NCI-H2081 treated with DMSO at 0.1 percent for 48 hours (cell line): ENCODE measurements around the gene GALNT17.

Experiments
- DNase-seq: peaks from one replicate; lab custom pipeline; 2025; lab: John Stamatoyannopoulos, UW

Gene GALNT17

GRCh38 chr7:71402684-71403083 is 270.7 kb downstream of the GALNT17 start:
- DNase-seq = no peak

DNA sequence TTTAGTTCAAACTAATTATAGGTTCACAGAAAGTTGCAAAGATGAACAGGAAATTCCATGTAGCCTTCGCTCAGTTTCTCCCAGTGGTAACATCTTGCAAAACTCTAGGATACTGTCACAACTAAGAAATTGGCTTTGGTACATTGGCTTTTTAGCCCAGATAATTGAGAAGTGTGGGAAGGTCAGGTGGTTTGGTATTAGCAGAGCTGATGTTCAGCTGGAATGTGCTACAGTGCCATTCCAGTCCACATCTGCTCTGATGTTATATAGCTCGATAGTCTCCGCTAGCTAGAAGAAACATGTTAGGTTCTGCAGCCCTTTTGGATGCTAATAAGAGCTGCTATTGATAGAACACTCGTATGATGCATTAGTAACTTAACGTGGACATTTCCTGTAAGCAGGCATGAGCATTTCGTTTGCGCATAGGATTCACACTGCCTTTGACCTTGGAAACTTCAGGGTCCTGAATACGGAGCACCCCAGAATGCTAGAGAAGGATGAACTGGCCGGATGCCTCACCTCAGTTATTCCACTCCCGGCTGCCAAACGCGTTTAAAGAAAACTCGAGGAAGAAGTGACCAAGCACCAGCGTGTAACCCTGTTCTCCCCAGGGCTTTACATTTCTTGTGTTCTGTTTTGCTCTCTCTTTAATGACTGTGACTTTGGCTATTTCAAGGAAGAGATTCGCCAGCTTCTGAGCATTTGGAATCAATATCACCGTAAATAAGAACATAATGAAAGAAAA is 271.4 kb downstream of the GALNT17 start:
- DNase-seq = no peak

DNA sequence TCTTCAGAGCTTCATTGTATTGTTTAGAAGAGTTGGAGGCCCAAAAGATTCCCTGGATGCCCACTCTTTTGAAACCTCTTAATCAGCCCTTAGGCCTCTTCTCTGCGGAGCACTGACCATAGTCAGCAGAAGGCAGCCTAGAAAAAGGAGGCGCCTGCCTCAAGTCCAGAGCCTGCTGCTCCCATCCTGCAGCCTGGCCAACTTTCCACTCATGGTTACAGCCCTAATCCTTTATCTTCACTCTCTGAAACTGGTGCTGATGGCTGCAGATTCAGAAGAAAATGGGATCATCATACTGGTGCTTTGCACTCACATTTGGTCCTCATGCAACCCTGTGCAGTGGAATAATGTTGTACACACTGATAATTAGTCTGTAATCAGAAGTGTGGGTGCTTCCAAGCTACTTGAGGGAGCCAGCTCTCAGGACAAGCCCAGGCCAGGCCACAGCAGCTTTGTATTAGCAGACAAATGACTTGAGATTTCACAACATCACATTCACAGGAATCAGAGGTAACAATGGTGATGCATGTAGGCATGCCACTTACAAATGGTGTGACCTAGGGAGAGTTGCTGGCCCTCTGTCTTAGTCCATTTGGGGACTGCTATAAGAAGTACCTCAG is 272.9 kb downstream of the GALNT17 start:
- DNase-seq = no peak

GRCh38 chr7:71408271-71408670 is 276.3 kb downstream of the GALNT17 start:
- DNase-seq = no peak

DNA sequence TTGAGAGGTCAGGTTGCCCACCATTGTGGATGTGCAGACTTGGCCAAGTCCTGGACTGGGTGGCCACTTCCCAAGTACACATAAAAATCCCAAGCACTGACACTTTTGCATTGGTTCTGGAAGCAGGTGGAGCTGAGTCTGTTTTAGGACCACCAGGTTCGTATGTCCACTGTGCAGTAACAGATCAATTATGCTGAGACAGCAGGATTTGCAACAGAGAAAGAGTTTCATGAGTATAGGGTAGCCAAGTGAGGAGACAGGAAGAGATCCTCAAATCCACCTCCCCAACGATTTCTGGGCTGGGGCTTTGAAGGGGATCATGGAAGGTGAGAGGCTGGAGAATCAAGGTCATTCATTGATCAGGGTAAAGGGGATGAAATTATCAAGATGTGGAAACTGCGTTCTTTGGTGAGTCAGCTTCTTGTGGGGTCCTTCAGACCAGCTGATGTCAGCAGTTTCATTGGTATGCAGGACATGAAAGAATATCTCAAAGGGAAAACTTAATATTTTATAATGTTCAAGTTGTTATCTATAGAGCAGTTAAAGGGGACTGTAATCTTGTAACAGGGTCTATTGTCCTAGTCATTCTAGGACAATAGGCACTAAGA is 277.7 kb downstream of the GALNT17 start:
- no peak for DNase-seq

GRCh38 chr7:71411475-71411874 is 279.5 kb downstream of the GALNT17 start:
- DNase-seq = no peak

- no peak for DNase-seq
Measured at GRCh38 chr7:71414490-71414889, 282.5 kb downstream of the GALNT17 start.

DNA sequence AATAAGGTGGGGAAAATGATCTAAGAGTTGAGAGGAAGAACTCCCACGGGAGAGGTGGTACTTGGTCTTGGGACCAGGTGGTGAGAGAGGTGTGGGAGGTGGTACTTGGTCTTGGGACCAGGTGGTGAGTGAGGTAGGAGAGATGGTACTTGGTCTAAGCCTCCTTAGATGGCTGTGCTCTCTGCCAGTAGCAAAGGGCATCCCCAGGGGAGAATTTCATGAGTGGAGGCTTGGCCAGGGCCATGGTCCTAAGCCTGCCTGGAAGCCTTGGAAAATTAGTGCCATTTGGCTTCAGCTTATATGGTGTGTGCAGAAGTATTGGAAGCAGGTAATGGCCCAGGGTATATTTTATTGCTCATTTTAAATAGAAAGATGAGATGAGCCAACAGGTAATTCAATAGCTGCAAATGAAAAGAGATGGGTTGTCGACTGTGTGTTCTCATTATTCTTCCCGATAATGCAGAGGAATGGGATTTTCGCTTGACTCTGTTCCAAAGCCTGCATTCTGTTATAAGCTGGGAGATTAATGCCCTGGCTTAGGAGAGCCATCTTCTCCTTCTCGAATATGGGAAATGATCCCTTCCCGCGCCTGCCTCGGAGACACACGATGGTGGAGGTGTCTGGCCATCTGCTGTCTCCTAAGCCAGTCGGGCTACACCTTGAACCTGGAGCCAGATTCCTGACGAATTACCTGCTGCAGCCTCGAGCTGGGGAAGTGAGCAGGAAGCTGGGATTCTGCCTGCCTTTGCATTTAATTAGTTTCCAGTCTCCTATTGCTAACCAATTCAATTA is 287.8 kb downstream of the GALNT17 start:
- DNase-seq = no peak

DNA sequence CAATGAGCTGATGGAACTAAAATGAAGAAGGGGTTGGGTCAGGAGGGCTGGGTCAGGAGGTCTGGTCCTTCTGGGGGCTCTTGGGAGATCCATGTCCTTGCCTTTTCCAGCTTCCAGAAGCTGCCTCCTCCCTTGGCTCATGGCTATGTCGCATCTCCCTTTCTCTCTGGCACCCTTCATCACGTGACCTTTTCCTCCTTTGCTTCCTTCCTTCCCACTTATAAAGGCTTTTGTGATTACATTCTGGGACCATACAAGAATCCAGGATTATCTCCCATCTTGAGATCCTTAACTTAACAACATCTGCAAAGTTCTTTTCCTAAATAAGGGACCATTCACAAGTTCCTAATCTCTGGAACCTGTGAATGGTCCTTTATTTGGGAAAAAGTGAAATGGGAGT is 290.2 kb downstream of the GALNT17 start:
- no peak for DNase-seq

DNA sequence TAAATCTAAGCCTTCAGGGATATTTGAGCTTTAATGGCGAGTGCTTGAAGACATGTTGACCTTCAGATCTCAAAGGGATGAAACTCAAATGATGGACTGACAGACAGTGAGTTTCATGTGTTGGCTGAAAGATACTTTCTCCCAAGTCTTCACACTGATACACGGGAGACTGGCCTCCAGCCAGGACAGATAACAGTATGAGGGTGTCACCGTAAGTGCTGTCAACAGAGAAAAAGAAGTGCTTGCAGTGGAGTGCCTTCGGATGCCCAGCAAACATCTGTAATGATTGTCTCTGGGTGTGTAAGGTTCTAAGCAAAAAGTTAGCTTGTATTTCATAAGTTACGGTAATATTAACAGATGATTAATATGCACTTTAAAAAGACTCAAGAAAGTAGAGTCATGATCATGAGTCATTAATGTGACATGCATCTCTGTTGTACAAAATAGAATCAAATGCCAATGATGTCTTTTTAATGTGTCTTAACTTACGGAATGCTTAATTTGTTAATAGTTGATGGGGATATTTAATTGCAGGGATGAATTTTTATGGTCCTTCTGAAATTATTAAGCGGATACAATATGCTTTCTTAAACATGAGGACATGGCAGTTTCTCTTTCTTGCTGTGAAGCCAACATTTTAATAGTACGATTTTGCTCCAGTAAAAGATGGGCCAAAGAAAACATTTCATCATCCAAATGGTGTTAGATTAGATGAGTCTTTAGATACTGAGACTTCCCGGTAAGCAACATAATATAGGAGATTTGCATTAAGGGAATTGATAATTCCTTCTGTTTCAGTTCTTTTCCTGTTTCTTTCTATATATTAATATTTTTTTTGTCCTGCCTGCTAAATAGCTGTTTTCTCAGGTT is 292.5 kb downstream of the GALNT17 start:
- no peak for DNase-seq

GRCh38 chr7:71429083-71429482 is 297.1 kb downstream of the GALNT17 start:
- DNase-seq = no peak

DNA sequence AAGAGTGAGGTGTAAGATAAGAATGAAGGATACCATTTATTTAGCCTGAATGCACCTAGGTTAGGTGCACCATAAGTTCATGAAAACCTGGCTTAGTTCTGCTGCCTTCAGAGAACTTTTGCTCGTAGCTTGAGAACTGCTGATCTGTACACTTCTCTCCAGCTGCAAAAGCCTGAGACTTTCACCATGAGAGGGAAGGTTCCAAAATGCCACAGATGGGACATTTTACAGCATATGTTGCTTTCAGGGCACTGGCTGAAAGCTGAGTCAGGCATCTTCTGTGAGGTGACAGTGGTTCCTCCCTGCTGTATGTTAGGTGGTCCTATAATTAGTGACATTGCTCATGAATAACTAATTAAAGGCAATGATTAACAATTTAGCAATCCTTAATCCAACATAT is 298.3 kb downstream of the GALNT17 start:
- DNase-seq = no peak

- no peak for DNase-seq
Measured at GRCh38 chr7:71439321-71439720, 307.4 kb downstream of the GALNT17 start.

GRCh38 chr7:71442492-71443190 is 310.7 kb downstream of the GALNT17 start:
- no peak for DNase-seq

DNA sequence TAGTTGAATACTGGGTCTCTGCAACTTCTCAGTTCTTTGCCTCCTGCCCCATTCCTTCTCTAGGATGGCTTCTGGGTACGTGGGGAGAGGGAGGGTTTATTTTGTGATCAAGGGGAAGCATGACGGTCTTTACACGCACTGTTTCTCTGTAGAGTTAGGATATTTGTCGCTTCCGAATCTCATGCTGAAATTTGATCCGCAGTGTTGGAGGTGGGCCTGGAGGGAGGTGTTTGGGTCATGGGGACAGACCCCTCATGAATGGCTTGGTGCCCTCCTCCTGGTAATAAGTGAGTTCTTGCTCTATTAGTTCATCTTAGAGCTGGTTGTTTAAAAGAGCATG is 311.2 kb downstream of the GALNT17 start:
- no peak for DNase-seq

DNA sequence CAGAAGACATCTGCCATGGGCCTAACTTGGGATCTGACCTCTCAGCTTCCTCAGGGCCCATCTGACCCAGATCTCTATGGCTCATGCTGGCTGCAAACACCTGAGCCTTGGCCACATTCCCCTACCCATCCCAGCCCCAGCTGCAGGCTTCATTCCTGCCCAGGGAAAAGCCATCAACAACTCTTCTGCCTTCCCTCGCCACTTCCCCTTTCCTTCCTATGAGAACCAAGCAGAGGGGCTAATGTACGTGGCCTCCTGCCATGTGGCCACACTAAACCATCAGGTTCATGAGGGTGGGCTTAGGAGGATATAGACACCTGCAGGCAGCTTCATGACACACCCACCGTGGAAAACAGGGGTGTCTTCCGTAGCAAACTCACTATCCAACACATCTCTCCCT is 312.2 kb downstream of the GALNT17 start:
- no peak for DNase-seq

DNA sequence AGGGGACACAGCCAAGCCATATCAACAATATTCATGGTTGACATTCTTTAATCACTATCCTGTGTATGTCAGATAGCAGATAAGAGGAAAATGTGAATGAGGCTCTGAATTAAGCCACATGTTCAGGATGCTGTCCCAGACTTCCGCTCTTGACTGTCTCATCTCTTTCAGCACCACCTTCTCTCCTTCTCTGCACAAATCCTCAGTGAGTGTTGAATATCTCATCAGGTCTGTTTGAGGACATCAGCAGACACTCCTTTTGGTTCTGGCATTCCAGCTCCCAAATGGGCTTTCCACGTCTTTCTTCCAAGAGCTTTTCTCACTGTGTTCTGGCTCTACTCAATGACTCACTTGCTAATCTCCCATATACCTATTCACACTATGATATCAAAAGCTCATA is 321.7 kb downstream of the GALNT17 start:
- no peak for DNase-seq

DNA sequence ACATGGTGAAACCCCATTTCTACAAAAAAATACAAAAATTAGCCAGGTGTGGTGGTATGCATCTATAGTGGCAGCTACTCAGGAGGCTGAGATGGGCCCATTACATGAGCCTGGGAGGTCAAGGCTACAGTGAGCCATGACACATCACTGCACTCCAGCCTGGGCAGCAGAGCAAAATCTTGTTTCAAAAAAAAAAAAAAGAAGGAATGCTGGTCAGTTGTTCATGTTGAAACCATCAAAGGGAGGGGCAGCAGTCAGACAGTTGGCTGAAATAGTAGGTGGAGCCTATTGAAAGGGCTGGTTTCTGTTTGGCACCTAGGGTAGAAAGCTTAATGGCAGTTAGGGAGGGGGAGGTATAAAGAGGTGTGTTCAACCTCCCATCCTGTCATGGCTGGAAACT is 323.0 kb downstream of the GALNT17 start:
- DNase-seq = no peak

DNA sequence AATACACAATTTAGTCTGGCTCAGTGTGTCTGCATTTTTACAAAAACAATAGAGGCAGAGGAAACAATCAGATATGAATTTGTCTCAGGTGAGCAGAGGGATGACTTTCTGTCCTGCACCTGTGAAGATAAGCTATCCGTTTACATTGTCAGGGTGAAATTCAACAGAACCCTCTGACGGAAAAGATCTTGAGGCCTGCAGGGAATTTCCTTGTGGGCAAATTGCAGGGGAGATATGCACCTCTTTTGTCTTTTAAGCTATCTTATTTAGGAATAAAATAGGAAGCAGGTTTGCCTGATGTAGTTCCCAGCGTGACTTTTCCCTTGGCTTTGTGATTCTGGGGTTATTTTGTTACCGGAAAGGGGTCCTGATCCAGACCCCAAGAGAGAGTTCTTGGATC is 325.1 kb downstream of the GALNT17 start:
- no peak for DNase-seq

DNA sequence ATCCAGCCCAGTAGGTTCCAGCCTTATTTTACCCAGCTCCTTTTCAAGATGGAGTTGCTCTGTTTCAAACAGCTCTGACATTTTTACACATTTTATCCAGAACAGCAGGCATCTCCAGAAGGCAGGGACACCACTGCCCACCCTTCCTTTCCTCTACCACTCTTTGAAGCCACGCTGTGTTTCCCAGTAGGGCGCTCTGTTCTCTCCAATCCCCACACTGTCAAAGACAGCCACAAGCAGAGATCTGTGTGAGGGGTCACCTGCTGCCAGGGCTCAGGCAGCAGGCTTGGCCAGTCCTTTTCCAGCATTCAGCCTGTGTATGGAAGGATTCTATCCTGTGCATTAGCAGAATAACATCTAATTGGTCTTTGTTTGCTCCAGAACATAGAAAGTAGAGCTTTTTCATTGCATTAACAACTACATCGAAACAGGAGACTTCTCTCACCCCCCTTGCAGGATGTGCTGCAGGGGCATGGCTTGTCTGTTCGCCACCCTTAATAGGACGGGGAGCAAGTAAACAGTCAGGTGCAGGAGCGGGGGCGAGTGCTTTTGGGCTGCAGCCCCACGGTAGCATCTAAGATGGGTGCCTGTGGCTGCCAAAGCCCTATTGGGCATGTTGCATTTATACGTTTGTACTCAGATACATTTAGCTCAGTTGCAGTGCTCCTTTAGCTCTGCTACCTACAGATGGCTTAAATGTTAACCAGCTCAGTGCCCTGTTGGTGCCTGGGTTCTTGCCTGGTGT is 326.1 kb downstream of the GALNT17 start:
- no peak for DNase-seq

DNA sequence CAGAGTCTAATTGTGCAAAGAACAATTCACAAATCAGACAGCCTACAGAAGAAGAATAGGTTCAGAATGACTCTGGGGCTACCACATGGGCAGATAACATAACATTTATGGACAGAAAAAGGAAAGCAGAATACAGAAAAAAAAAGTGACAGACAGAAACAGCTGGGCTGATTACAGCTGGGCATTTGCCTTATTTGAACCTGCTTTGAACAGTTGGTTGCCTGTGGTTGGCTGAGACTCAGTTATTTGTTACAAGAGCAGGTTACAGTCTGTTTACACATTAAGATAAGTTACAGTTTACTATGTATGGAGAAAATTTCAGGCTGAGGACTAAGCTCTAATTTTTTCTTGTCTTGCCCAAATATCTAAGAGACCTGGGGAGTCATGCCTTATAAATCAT is 327.2 kb downstream of the GALNT17 start:
- DNase-seq = no peak
